Endodermal cell (in vitro differentiated cells): ENCODE results near the gene GALNT2. TPM values are rescaled to one million over a fixed set of nuclear protein-coding genes. Genes with fewer than 3 reads are reported as not detected.
A peak's percentile ranks its signal among the peaks of the same experiment; 100 is the strongest.

ENCODE experiments used
- DNase-seq: peaks from one replicate; pipeline ENCODE4 v3.0.0-alpha.2; 2017
- H3K27ac ChIP-seq: 2 replicates; pipeline ENCODE4 v1.5.1; 2013; ENCODE audit warnings: mild to moderate bottlenecking, low read depth, low read length, moderate library complexity
- H3K27me3 ChIP-seq: 2 replicates; pipeline ENCODE4 v1.6.1; 2013; ENCODE audit warnings: mild to moderate bottlenecking, low read length, moderate library complexity; ENCODE audit not compliant: insufficient read depth, control insufficient read depth, poor library complexity, severe bottlenecking
- H3K36me3 ChIP-seq: 2 replicates; pipeline ENCODE4 v1.7.0; 2013; ENCODE audit warnings: mild to moderate bottlenecking, low read length, moderate library complexity; ENCODE audit not compliant: control insufficient read depth, insufficient read depth
- H3K4me1 ChIP-seq: one replicate; pipeline ENCODE4 v1.7.0; 2013; ENCODE audit warnings: low read length; ENCODE audit not compliant: control insufficient read depth, insufficient read depth
- H3K4me3 ChIP-seq: 2 replicates; pipeline ENCODE4 v1.5.1; 2013; ENCODE audit warnings: mild to moderate bottlenecking, low read length, moderate library complexity
- H3K9ac ChIP-seq: 2 replicates; pipeline ENCODE4 v1.6.1; 2013; ENCODE audit warnings: mild to moderate bottlenecking, low read length, moderate library complexity; ENCODE audit not compliant: poor library complexity, severe bottlenecking; ENCODE audit errors: extremely low read depth
- H3K9me3 ChIP-seq: 2 replicates; pipeline ENCODE4 v1.6.1; 2013; ENCODE audit warnings: mild to moderate bottlenecking, low read length, moderate library complexity; ENCODE audit not compliant: control insufficient read depth
- H3K27ac Mint-ChIP-seq: 2 replicates; pipeline ENCODE4 v1.8.0; 2020; ENCODE audit warnings: mixed read lengths
- H3K27me3 Mint-ChIP-seq: 2 replicates; pipeline ENCODE4 v1.8.0; 2021; ENCODE audit warnings: mild to moderate bottlenecking, mixed read lengths; ENCODE audit not compliant: insufficient read depth
- H3K36me3 Mint-ChIP-seq: 2 replicates; pipeline ENCODE4 v1.8.0; 2020; ENCODE audit warnings: low read depth, mixed read lengths
- H3K4me1 Mint-ChIP-seq: 2 replicates; pipeline ENCODE4 v1.8.0; 2020; ENCODE audit warnings: mixed read lengths
- H3K4me3 Mint-ChIP-seq: 2 replicates; pipeline ENCODE4 v1.8.0; 2020; ENCODE audit warnings: mild to moderate bottlenecking, moderate library complexity, mixed read lengths
- H3K9me3 Mint-ChIP-seq: 2 replicates; pipeline ENCODE4 v1.8.0; 2020; ENCODE audit warnings: mild to moderate bottlenecking, mixed read lengths
- CTCF ChIP-seq: fragments of 200-600 bp; sonication (generic); conservative IDR thresholded peaks from 2 replicates; pipeline ENCODE4 v1.5.0; 2021; ENCODE audit warnings: antibody characterized with exemption, mild to moderate bottlenecking
- WGBS, 2 experiments: methylation state at CpG; one replicate each; pipeline versions ENCODE4 v1.1.5 to v1.1.7; 2013; ENCODE audit warnings: missing lambda C conversion rate in 2 of 2, mixed read lengths in 1 of 2; ENCODE audit not compliant: insufficient coverage in 1 of 2, insufficient read length in 1 of 2; 5-methylcytosine and 5-hydroxymethylcytosine counted together
- total RNA-seq, 2 donors: library from RNA; stranded (reverse); fragmentation: NEBNext Ultra II Directional in 1 of 2; extraction: Animal tissue kit (Norgen Biotek cat#: 25700) in 1 of 2; gene quantifications; 2 replicates in 1 of 2; 3 replicates in 1 of 2; pipeline ENCODE4 v1.2.1, GENCODE V29; 2021

Gene GALNT2
- total RNA-seq, 2 donors from 2014 or later = 41.6 to 63.5 TPM

DNA sequence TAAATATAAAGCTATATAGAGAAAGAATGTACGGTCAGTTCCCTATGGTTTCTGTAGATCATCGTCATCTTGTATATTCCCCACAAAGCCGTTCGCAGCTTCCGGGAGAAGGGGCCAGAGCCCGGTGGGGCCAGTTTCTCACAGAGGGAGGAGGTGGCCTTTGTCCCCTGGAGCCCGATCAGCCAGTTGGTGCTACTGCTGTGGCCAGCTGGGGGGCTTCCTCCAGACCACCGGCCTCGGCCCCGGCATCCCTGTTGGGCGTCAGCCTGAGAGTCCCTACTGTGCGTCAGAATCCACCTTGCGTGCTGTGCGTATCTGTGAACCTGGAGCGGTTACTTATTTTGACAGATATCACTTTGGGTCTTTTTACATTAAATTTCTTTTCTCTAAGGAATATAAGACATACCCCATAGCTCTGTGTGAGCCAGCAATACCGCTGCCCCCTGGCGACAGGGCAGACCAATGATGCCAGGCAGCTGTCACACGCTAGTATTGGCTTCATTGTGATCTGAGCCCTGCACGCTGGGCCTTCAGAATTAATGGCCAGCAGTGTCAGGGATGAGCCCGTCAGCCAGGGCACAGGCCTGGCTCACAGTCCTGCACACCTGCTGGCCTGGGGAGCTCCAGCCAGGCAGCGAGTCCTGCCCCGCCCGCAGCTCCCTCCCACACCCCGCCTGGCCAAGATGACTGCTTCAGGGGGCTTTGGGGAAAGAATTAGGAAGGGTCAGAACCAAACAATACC lies 213.2 kb downstream of the GALNT2 start:
- no peak for DNase-seq
- WGBS, 2 experiments = 94 to 95% methylated on average over 16 to 24 of the region's 24 CpGs
- H3K9ac ChIP-seq = no peak overlapping the region
- peak; percentile 42 for TF ChIP-seq CTCF
- no peak overlapping the region for H3K27ac ChIP-seq
- peaks cover 10% of the 10 kb centered on the region for H3K4me1 Mint-ChIP-seq
- H3K9me3 ChIP-seq = no peaks in the 10 kb centered on the region
- no peak overlapping the region for H3K4me3 ChIP-seq
- no peaks in the 10 kb centered on the region for H3K27me3 Mint-ChIP-seq
- peaks cover 8% of the 10 kb centered on the region for H3K4me1 ChIP-seq
- H3K9me3 Mint-ChIP-seq = no peaks in the 10 kb centered on the region
- peaks cover 24% of the 10 kb centered on the region for H3K36me3 Mint-ChIP-seq
- H3K27me3 ChIP-seq = no peaks in the 10 kb centered on the region
- no peak overlapping the region for H3K4me3 Mint-ChIP-seq
- peaks cover 13% of the 10 kb centered on the region for H3K36me3 ChIP-seq
- no peak overlapping the region for H3K27ac Mint-ChIP-seq

DNA sequence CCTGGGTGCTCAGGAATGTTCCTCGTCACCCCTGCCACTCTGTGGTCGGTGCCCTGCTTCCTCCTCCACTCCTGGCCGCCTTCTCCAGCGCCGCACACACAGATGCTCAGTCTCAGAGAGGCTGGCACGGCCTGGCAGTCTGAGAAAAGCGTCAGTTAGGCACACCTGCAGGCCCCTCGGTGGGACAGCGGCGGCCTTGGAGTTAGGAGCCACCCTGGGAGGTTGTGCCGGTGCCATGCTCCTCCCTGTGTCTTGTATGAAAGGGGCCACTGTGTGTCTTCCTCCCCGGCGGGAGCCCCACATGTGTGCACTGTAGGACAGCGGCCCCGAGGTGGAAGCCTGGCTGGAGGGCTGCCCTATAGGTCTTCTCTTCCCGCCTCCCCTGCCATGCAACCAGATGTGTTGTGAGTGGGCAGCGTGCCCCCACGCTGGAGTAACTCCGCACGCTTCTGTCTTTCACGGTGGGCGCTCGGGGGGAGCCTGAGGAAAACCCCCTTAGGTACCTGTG lies 213.9 kb downstream of the GALNT2 start:
- H3K27me3 ChIP-seq = no peaks in the 10 kb centered on the region
- Mint-ChIP-seq H3K27ac (no peak overlapping the region), H3K4me3 (no peak overlapping the region), H3K9me3 (no peaks in the 10 kb centered on the region), H3K27me3 (no peaks in the 10 kb centered on the region), H3K36me3 (peaks cover 24% of the 10 kb centered on the region), H3K4me1 (peaks cover 10% of the 10 kb centered on the region)
- WGBS, 2 experiments = 91 to 98% methylated on average over 11 to 23 of the region's 23 CpGs
- H3K27ac ChIP-seq = no peak overlapping the region
- peaks cover 8% of the 10 kb centered on the region for H3K4me1 ChIP-seq
- H3K9ac ChIP-seq = no peak overlapping the region
- no peak for TF ChIP-seq CTCF
- no peak for DNase-seq
- H3K9me3 ChIP-seq = no peaks in the 10 kb centered on the region
- H3K4me3 ChIP-seq = no peak overlapping the region
- H3K36me3 ChIP-seq = peaks cover 7% of the 10 kb centered on the region

- peaks cover 2% of the 10 kb centered on the region for H3K36me3 ChIP-seq
- peaks cover 10% of the 10 kb centered on the region for H3K4me1 Mint-ChIP-seq
- H3K36me3 Mint-ChIP-seq = peaks cover 21% of the 10 kb centered on the region
- no peak for DNase-seq
- WGBS, 2 experiments = 93 to 94% methylated on average over 13 to 17 of the region's 17 CpGs
- H3K4me1 ChIP-seq = peaks cover 8% of the 10 kb centered on the region
- H3K27ac Mint-ChIP-seq = no peak overlapping the region
- no peak overlapping the region for H3K27ac ChIP-seq
- no peaks in the 10 kb centered on the region for H3K9me3 ChIP-seq
- no peaks in the 10 kb centered on the region for H3K9me3 Mint-ChIP-seq
- H3K4me3 Mint-ChIP-seq = no peak overlapping the region
- H3K27me3 ChIP-seq = no peaks in the 10 kb centered on the region
- no peak overlapping the region for H3K9ac ChIP-seq
- no peak for TF ChIP-seq CTCF
- no peak overlapping the region for H3K4me3 ChIP-seq
- H3K27me3 Mint-ChIP-seq = no peaks in the 10 kb centered on the region
These were observed 214.5 kb downstream of the GALNT2 start for GRCh38 chr1:230281556-230281955.
